Umbilical cord (tissue), 2 donors: ENCODE results near the gene MVP. TPM values are rescaled to one million over a fixed set of nuclear protein-coding genes. Genes with fewer than 3 reads are reported as not detected.
"Not testable (repeated sequence)": the region's sequence is repeated elsewhere in the genome, so short reads cannot be mapped to it uniquely, and the experiment has no call there.

ENCODE experiments used
- DNase-seq: peaks from one replicate; pipeline ENCODE4 v3.0.0-alpha.2; 2015; ENCODE audit warnings: low spot score
- total RNA-seq: library from RNA; depleted of rRNA; stranded (reverse); fragments of >200 nt; gene quantifications from one replicate; pipeline ENCODE4 v1.2.3, GENCODE V29; 2014; ENCODE audit warnings: low replicate concordance; ENCODE audit not compliant: insufficient read depth

MVP gene
- total RNA-seq, 1 donor from 2014 or later, result 91.7 TPM

GRCh38 chr16:29871822-29872546 lies 51.7 kb downstream of the MVP start:
- DNase-seq, result no peak

- DNase-seq, result no peak
Observed at GRCh38 chr16:29873319-29873718, 53.1 kb downstream of the MVP start.

GRCh38 chr16:29875206-29875605 lies 54.9 kb downstream of the MVP start:
- no peak for DNase-seq

- DNase-seq, result no peak
Observed at GRCh38 chr16:29876217-29876593, 55.9 kb downstream of the MVP start.

GRCh38 chr16:29876594-29877249 lies 56.5 kb downstream of the MVP start:
- DNase-seq, result no peak

- no peak for DNase-seq
Observed at GRCh38 chr16:29877266-29877961, 57.2 kb downstream of the MVP start.

- DNase-seq, result no peak
Observed at GRCh38 chr16:29878172-29878571, 57.9 kb downstream of the MVP start.

GRCh38 chr16:29881050-29881449 lies 60.8 kb downstream of the MVP start:
- no peak for DNase-seq

GRCh38 chr16:29883987-29884386 lies 63.7 kb downstream of the MVP start:
- DNase-seq, result no peak

- not testable (repeated sequence) for DNase-seq
Observed at GRCh38 chr16:29889372-29889771, 69.1 kb downstream of the MVP start.

GRCh38 chr16:29891525-29892457 lies 71.5 kb downstream of the MVP start:
- no peak for DNase-seq

- DNase-seq, result no peak
Observed at GRCh38 chr16:29892458-29892813, 72.2 kb downstream of the MVP start.

GRCh38 chr16:29893553-29893952 lies 73.3 kb downstream of the MVP start:
- no peak for DNase-seq

- no peak for DNase-seq
Observed at GRCh38 chr16:29894352-29894751, 74.1 kb downstream of the MVP start.

GRCh38 chr16:29896841-29897240 lies 76.6 kb downstream of the MVP start:
- DNase-seq, result no peak

GRCh38 chr16:29897333-29897732 lies 77.1 kb downstream of the MVP start:
- DNase-seq, result no peak

Other genes with a start within 250 kb of the MVP start
- gene SPN, start 157.2 kb upstream of the MVP start, total RNA-seq, result 0.96 TPM
- gene QPRT, start 141.3 kb upstream of the MVP start, total RNA-seq, result 56.3 TPM
- gene C16orf54, start 74.5 kb upstream of the MVP start, total RNA-seq, result 0.72 TPM
- 2.2 TPM for gene ZG16, start 42.2 kb upstream of the MVP start, total RNA-seq
- 25.0 TPM for gene KIF22, start 29.7 kb upstream of the MVP start, total RNA-seq
- 103 TPM for gene MAZ, start 13.9 kb upstream of the MVP start, total RNA-seq
- 7.9 TPM for gene PRRT2, start 8.3 kb upstream of the MVP start, total RNA-seq
- 13.7 TPM for gene PAGR1, start 4.3 kb upstream of the MVP start, total RNA-seq
- 68.1 TPM for gene CDIPT, start 42.8 kb downstream of the MVP start, total RNA-seq
- 12.5 TPM for gene SEZ6L2, start 79.1 kb downstream of the MVP start, total RNA-seq
- gene ASPHD1, start 80.0 kb downstream of the MVP start, total RNA-seq, result not detected
- 9.4 TPM for gene KCTD13, start 105.8 kb downstream of the MVP start, total RNA-seq
- gene TMEM219, start 141.6 kb downstream of the MVP start, total RNA-seq, result 26.7 TPM
- 31.8 TPM for gene TAOK2, start 153.4 kb downstream of the MVP start, total RNA-seq
- gene HIRIP3, start 175.2 kb downstream of the MVP start, total RNA-seq, result 1.4 TPM
- gene INO80E, start 175.8 kb downstream of the MVP start, total RNA-seq, result 8.9 TPM
- gene DOC2A, start 190.6 kb downstream of the MVP start, total RNA-seq, result 0.48 TPM
- 8.9 TPM for gene C16orf92, start 202.7 kb downstream of the MVP start, total RNA-seq
- gene TLCD3B, start 210.8 kb downstream of the MVP start, total RNA-seq, result not detected
- gene ALDOA, start 245.3 kb downstream of the MVP start, total RNA-seq, result 321 TPM